Epithelial cell of esophagus (primary cell): ENCODE results near the gene AUTS2.

Source experiments
- DNase-seq: peaks from one replicate; pipeline ENCODE4 v3.0.0; 2010; ENCODE audit warnings: low read depth
- H3K4me3 ChIP-seq: 2 replicates; pipeline ENCODE4 v1.5.1; 2011; ENCODE audit warnings: mild to moderate bottlenecking, low read length, control low read depth
- CTCF ChIP-seq: IDR thresholded peaks from 2 replicates; pipeline ENCODE4 v1.5.1; 2011; ENCODE audit warnings: low read depth, mild to moderate bottlenecking, low read length, control low read depth, inconsistent platforms; ENCODE audit not compliant: insufficient read depth; ENCODE audit errors: missing control alignments

Gene AUTS2

GRCh38 chr7:70377957-70378356 is 779.7 kb downstream of the AUTS2 start:
- DNase-seq: no peak
- no peak overlapping the region for H3K4me3 ChIP-seq
- TF ChIP-seq CTCF: no peak

GRCh38 chr7:70379210-70379609 is 780.9 kb downstream of the AUTS2 start:
- TF ChIP-seq CTCF: no peak
- H3K4me3 ChIP-seq: no peak overlapping the region
- DNase-seq: peak; percentile 27

- H3K4me3 ChIP-seq: no peak overlapping the region
- no peak for TF ChIP-seq CTCF
- DNase-seq: no peak
Observed at GRCh38 chr7:70380421-70381015, 782.2 kb downstream of the AUTS2 start.

- H3K4me3 ChIP-seq: no peak overlapping the region
- DNase-seq: no peak
- no peak for TF ChIP-seq CTCF
Observed at GRCh38 chr7:70383066-70383782, 784.9 kb downstream of the AUTS2 start.

GRCh38 chr7:70384024-70384423 is 785.7 kb downstream of the AUTS2 start:
- TF ChIP-seq CTCF: no peak
- no peak overlapping the region for H3K4me3 ChIP-seq
- DNase-seq: no peak

GRCh38 chr7:70384891-70385290 is 786.6 kb downstream of the AUTS2 start:
- no peak overlapping the region for H3K4me3 ChIP-seq
- DNase-seq: peak; percentile 85
- TF ChIP-seq CTCF: no peak

GRCh38 chr7:70387217-70387616 is 788.9 kb downstream of the AUTS2 start:
- no peak for TF ChIP-seq CTCF
- H3K4me3 ChIP-seq: no peak overlapping the region
- no peak for DNase-seq
